ENCODE results near the gene CIC.

Gene CIC

GRCh38 chr19:42278452-42279154, 9.6 kb downstream of the CIC start:
- Histone ChIP-seq H3K9me3 (no peaks in the 10 kb centered on the region), H3K36me3 (peaks cover 6 to 15% (median 13%) of the 10 kb centered on the region in 3 donors), H3K4me3 (peak overlapping the region in 1 of 2 donors; percentile 10), H3K27me3 (no peaks in the 10 kb centered on the region), H3K4me1 (peaks cover 6 to 94% (median 77%) of the 10 kb centered on the region in 4 donors), H3K27ac (peak overlapping the region; percentile 93 to 97)
- DNase-seq: no peak
- intact Hi-C loops (cut with DNase I; ENCODE audit: low total_unique reads): loop anchor here (2.0 kb wide), 1 partner anchor 32 kb away; no protein-coding TSS in a partner anchor
- TF ChIP-seq CTCF (IDR thresholded peaks at IDR 0.05): no peak

- Histone ChIP-seq H3K9me3 (no peaks in the 10 kb centered on the region), H3K27ac (peak overlapping the region; percentile 93 to 97), H3K4me3 (peak overlapping the region; percentile 78 to 85), H3K4me1 (peaks cover 6 to 86% (median 73%) of the 10 kb centered on the region in 4 donors), H3K27me3 (no peaks in the 10 kb centered on the region), H3K36me3 (peaks cover 0 to 8% (median 5%) of the 10 kb centered on the region in 3 donors)
- intact Hi-C loops (cut with DNase I; ENCODE audit: low total_unique reads): loop anchor here (2.0 kb wide), 1 partner anchor 33 kb away; no protein-coding TSS in a partner anchor
- TF ChIP-seq CTCF (IDR thresholded peaks at IDR 0.05): no peak
- DNase-seq: no peak
Observed at GRCh38 chr19:42279155-42279901, 10.3 kb downstream of the CIC start.

- H3K36me3 ChIP-seq: no peaks in the 10 kb centered on the region
- H3K4me3 ChIP-seq: peak overlapping the region; percentile 78 to 85
- H3K9me3 ChIP-seq: no peaks in the 10 kb centered on the region
- peak; percentile 90 to 96 for DNase-seq
- peak overlapping the region; percentile 93 to 97 for H3K27ac ChIP-seq
- intact Hi-C loops (cut with DNase I; ENCODE audit: low total_unique reads): loop anchor here (2.0 kb wide), 1 partner anchor 33 kb away; no protein-coding TSS in a partner anchor
- H3K27me3 ChIP-seq: no peaks in the 10 kb centered on the region
- H3K4me1 ChIP-seq: peaks cover 6 to 85% (median 75%) of the 10 kb centered on the region in 4 donors
- TF ChIP-seq CTCF (IDR thresholded peaks at IDR 0.05): peak; percentile 89 to 91
Observed at GRCh38 chr19:42279902-42280814, 11.1 kb downstream of the CIC start.

- Histone ChIP-seq H3K9me3 (no peaks in the 10 kb centered on the region), H3K4me1 (peaks cover 6 to 86% (median 77%) of the 10 kb centered on the region in 4 donors)
- peak; percentile 73 to 90 for DNase-seq
Observed at GRCh38 chr19:42280815-42281145, 11.7 kb downstream of the CIC start.

More at GRCh38 chr19:42280815-42281145, 11.7 kb downstream of the CIC start:
- Histone ChIP-seq H3K36me3 (no peaks in the 10 kb centered on the region), H3K4me3 (peak overlapping the region; percentile 78 to 85), H3K27me3 (no peaks in the 10 kb centered on the region), H3K27ac (peak overlapping the region; percentile 93 to 97)
- intact Hi-C loops (cut with DNase I; ENCODE audit: low total_unique reads): no loop called here
- TF ChIP-seq CTCF (IDR thresholded peaks at IDR 0.05): no peak

All from tibial artery (tissue), 4 donors.